ENCODE measurements around the gene LILRA6.
"Not testable (repeated sequence)": the region's sequence is repeated elsewhere in the genome, so short reads cannot be mapped to it uniquely, and the experiment has no call there.

LILRA6 gene

DNA sequence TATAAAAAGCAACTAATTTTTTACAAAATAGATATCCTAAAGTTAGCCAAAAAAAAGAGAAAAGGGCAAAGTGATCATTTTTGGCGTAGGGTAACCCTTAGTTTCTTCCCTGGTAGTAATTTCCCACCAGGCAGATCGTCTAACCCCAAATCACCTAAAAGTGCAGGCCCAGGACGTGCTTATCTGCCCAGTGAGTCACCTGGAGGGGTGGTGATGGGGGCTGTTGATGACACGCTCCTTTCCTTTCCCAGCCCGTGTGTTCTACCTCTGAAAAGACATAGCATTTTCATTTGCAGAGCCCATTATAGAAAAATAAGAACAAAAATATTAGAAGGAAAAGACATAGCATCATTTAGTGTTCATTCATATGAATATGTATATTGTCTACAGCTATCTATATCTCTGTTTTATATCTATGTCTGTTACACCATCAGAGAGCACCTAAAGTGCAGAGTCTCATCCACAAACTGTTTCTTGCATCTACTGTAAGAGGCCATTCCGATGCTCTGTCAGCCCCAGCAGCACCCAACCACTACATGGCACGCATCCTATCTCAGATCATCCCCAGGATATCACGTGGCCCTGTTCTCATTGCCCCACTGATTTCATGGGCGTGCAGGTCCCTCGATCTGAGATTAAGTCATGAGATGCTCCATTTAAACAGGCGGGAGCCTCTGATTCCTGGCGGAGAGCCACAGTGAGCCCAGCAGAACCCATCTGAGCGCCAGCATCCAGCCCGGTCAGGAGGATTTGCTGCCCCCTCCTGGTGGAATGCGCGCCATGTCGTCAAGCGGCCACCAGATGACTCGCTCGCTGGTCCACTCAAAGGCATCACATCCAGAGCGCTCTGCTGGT is 11.3 kb downstream of the LILRA6 start:
- peak; percentile 73 to 78 for DNase-seq (ENCODE audit: low read depth in 1 of 2, low spot score in 1 of 2)

DNA sequence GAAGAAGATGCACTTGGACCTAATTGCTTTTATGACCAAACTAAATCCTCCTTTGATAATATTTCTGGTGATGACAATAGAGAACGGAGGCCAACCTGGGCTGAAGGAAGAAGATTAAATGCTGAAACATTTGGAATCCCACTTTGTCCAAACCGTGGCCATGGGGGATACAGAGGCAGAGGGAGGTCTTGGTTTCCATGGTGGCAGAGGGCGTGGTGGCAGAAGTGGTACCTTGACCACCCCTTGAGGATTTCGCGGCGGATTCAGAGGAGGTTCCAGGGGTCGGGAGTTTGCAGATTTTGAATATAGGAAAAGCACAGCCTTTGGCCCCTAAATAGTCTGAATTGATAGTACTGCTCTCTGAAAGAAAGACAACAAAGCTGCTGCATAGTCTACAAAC is 12.6 kb downstream of the LILRA6 start:
- no peak for DNase-seq (ENCODE audit: low read depth in 1 of 2, low spot score in 1 of 2)

DNA sequence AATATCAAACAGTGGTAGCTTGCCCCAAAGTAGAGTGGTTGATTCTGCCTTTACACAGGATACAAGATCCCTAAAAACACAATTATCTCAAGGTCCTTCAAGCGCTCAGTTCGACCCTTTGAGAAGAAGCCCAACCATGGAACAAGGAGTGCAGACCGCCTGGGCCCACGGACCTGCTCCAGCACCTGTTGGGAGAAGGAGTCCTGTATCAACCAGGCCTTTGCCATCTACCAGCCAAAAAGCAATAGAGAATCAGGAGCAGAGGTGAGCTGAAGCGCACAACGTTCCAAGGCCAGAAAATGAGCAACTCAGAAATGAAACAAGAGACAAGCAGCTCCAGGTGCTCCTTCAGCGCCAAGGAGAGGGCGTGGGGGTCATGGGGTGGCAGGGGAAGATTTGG is 13.4 kb downstream of the LILRA6 start:
- no peak for DNase-seq (ENCODE audit: low read depth in 1 of 2, low spot score in 1 of 2)

DNA sequence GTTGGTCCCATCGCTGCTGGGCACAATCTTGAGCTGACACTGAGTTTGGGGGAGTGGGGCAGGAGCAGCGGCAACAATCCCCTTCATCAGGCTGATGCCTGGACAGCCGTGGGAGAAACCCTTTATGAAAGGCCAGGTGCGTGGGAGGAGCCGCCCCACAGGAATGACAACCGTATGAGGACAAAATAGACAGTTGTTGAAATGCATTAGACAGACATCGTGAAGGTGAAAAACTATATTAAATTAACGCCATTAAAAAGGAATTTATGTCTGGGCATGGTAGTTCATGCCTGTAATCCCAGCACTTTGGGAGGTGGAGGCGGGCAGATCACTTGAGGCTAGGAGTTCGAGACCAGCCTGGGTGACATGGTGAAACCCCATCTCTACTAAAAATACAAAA is 18.0 kb downstream of the LILRA6 start:
- DNase-seq (ENCODE audit: low read depth in 1 of 2, low spot score in 1 of 2), result not testable (repeated sequence)

DNA sequence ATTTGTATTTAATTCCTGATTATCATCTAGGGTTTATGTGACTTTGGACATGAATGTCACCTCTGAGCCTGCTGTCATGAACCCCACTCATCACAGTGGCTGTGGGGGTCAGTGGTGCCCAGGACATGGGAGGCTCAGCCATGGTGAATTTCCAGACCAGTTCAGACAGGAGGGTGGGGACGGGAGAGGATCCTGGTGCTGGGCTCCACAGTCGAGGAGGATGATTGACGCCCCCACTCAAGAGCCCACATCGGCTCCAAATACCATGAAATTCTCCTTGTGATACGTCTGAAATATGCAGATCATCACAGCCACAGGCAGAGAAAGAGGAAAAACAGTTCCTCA is 18.7 kb downstream of the LILRA6 start:
- not testable (repeated sequence) for DNase-seq (ENCODE audit: low read depth in 1 of 2, low spot score in 1 of 2)

DNA sequence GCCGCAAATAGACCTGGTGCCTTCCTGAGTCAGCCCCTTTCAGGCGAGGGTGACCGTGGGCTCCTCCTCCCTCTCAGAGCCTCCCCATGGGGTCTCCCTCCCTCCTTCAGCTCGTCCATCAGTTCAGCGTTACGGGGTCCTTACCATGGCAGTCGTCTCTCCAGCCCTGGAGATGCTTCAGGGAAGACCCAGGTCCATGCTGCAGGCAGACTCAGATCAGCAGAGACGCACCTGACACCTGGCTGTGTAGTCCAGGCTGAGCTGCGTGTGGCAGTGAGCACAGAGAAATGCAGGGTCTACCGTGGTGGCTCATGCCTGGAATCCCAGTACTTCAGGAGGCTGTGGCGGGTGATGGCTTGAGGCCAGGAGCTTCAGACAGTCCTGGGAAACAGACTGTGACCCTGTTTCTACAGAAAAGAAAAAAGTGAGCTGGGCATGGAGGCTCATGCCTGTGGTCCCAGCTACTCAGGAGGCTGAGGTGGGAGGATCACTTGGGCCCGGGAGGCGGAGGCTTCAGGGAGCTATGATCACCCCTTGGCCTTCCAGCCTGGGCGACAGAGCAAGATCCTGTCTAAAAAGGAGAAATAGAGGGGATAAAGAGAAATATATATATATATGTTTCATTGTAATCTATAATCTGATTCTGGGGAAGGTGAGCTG is 19.2 kb downstream of the LILRA6 start:
- DNase-seq (ENCODE audit: low read depth in 1 of 2, low spot score in 1 of 2), result not testable (repeated sequence)

DNA sequence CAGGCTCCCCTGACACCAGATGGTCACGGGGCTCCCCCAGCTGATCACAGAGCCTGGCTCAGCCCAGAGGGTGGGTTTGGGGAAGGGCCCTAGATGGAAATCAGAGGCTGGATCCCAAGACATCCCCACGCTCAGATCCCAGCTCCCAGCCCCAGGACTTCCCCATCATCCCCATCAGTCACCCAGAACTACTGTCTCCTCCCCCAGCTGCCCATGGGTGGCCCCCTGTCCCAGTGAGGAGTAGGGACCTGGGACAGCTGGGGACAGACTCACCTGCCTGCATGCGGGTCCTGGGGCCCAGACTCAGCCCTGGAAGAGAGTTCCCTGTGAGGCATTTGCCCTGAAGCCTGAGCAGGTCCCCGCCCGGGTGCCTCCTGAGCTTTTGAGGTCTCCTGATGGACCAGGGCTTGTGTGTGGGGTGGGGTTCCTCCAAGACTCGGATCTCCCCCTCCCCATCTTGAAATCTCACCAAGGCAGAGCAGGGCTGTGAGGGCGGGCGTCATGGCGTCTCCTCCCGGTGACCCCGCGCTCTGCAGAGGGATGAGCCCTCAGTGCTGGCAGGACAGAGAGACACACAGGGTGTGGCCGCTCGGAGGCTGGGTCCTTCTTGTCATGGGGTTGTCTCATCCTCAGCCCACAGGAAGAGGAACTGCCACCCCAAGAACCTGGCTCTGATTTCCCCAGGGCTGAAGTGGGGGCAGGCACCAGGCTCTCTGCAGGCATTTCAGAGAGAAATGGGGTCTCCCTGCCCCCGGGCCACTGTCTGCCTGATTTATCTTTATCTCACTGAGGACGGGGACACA is 19.9 kb downstream of the LILRA6 start, which contains the start of gene LILRB3:
TSS of gene LILRB3 (minus strand) at position 534 of the 803 bp plus-strand sequence. CDS start at position 503, 31 bp downstream.
- not testable (repeated sequence) for DNase-seq (ENCODE audit: low read depth in 1 of 2, low spot score in 1 of 2)

DNA sequence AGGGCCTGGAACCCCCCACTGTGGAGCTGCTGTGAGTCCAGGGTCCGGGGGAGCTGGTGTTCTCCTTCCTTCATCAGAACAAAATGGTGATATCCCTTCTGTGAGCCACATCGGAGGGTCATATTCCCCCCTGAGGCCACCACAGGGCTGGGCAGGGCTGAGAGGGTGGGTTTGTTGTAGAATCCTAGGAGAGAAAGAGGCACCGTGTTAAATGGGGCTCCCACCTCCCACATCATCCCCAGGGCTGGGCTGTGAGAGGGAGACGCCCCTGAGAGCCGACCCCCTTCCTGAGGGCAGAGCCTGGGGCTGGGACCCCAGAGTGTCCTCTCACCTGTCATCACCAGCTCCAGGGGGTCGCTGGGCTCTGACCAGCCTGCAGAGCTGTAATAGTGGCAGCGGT is 20.6 kb downstream of the LILRA6 start:
- not testable (repeated sequence) for DNase-seq (ENCODE audit: low read depth in 1 of 2, low spot score in 1 of 2)

DNA sequence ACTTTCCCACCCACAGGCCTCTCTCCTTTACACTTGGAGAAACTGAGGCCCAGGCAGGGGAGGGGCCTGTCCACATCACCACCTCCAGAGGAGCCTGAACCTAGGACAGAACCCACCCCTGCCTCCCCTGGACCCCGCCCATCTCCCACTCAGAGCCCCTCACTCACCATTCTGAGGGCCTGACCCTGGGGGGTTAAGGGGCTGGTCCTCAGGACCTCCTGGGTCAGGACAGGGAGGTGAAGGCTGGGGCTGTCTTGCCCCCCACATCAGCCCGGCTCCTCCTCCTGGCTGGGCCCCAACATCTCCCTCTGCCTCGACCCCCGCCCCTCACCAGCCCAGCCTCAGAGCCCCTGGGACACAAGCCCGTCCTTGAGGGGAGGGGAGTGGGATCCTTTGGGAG is 22.9 kb downstream of the LILRA6 start:
- DNase-seq (ENCODE audit: low read depth in 1 of 2, low spot score in 1 of 2), result not testable (repeated sequence)

DNA sequence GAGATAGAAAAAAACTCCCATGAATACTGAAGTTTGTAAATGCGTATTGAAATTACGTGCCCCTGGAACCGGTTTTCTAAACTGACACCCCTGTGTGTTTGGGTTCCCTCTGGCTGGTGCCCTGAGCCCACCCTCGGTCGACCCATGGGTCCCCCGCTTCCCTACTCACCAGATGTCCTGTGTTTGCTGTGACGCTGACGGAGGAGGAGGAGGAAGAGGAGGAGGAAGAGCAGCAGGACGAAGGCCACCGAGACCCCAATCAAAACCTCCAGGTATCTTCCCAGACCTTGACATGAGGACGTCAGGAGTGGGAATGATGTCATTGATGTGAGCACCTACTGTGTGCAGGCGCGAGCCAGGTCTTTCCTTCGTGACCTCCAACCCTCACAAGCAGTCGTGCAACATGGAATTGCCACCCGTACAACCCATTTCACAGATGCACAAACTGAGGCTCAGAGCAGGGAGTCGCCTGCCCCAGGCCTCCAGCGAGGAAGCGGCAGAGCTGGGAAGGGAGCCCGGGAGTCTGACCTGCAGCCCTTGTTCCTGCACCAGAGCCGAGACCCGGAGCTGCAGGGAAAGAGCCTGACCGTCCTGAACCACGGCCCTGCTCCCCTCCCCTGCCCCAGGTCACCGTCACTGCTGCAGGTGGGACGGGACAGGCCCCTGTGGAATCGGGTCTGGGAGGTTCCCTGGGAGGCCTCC is 23.5 kb downstream of the LILRA6 start:
- no peak for DNase-seq (ENCODE audit: low read depth in 1 of 2, low spot score in 1 of 2)

DNA sequence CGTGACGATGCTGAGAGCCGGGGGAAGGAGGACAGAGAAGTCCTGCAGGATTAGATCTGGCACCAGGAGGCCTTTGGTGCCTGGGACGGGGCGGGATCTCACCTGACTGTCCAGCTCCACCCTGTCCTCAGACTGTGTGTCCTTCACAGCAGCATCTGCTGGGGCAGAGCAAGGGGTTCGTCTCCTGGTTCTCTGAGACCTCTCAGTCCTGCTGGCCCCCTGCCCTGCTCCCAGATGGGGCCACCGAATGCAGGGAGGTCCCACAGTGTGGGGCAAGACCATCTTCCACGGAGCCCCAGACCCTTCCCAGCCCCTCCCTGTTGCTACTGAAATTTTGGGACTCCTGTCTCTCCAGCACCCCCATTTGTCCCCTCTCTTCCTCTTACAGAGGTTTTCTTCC is 24.3 kb downstream of the LILRA6 start:
- DNase-seq (ENCODE audit: low read depth in 1 of 2, low spot score in 1 of 2), result no peak

DNA sequence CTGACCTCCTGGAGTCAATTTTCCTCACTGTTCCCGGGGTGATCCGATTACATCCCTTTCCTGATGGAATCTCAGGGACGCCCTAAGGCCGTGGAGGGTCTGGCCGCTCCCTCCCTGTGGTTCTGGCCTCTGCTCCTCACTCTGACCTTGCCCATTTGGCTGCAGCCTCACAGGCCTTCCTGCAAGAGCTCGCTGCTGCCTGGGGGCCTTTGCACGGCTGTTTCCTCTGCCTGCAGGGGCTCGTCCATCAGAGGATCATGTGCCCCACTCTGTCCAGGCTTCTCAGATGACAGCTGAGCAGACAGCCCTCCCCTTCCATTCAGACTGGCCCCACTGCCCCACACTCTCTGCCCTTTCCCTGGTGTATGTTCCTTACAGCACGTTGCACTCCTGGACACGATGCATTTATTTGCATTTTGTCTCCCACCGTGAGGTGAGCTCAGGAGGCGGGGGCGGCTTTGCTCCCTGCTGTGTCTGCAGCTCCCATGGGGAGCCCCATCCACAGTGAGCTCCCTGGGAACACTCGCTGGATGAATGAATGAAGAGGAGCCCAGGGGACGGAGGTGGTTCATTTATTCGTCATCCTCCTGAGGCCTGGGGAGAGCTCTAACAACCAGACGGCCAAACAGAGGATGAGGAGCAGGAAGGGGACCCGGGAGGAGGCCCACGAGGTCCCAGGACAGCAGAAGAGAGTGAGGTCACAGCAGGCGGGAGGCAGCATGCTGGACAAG is 24.9 kb downstream of the LILRA6 start:
- DNase-seq (ENCODE audit: low read depth in 1 of 2, low spot score in 1 of 2), result not testable (repeated sequence)

DNA sequence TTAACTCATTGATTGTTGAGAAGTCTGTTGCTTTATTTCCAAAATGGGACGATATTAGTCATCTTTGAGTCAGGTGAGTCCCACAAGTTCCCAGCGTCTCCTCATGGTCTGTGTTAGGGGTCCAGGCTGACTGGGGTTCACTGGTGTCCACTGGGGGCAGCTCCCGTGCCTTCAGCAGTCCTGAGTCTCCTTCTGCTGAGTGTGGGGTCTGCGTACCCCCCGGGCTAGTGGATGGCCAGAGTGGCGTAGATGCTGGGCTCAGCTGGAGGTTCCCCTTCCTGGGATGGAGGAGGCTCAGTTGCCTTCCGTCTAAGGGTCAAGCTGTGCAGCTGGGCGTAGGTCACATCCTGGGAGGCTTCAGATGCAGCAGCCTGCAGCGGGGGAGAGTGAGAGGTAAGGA is 25.7 kb downstream of the LILRA6 start:
- no peak for DNase-seq (ENCODE audit: low read depth in 1 of 2, low spot score in 1 of 2)

DNA sequence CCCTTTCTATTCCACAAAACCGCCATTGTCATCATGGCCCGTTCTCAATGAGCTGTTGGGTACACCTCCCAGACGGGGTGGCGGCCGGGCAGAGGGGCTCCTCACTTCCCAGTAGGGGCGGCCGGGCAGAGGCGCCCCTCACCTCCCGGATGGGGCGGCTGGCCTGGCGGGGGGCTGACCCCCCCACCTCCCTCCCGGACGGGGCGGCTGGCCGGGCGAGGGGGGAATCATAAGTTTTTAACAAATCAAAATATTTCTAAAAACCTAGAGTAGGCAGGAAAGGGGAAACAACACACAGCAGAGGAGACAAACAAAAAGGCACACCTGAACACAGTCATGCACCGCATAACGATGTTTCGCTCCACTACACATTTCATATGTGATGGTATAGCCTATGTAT is 27.9 kb downstream of the LILRA6 start:
- not testable (repeated sequence) for DNase-seq (ENCODE audit: low read depth in 1 of 2, low spot score in 1 of 2)

DNA sequence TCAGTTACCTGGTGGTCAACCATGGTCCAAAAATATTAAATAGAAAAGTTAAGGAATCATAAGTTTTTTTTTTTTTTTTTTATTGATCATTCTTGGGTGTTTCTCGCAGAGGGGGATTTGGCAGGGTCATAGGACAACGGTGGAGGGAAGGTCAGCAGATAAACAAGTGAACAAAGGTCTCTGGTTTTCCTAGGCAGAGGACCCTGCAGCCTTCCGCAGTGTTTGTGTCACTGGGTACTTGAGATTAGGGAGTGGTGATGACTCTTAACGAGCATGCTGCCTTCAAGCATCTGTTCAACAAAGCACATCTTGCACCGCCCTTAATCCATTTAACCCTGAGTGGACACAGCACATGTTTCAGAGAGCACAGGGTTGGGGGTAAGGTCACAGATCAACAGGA is 28.4 kb downstream of the LILRA6 start:
- not testable (repeated sequence) for DNase-seq (ENCODE audit: low read depth in 1 of 2, low spot score in 1 of 2)

DNA sequence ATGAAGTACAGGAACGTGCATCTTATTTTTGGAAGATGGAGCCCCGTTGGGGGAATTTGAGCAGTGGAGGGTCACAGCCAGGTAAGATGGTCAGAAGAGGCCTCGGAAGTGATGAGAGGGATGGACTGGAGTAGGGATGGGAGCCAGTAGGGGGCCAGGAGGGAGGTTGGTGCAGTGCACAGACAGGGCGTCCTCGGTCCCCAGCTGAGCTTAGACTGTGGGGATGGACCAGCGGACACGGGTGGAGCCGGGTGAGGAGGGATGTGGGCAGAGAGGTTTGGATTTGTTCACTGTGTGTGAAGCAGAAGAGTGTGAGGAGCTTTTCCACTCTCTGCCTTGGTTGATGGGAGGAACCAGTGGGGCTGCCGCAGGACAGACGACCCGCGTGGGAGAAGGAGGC is 31.4 kb downstream of the LILRA6 start:
- no peak for DNase-seq (ENCODE audit: low read depth in 1 of 2, low spot score in 1 of 2)

DNA sequence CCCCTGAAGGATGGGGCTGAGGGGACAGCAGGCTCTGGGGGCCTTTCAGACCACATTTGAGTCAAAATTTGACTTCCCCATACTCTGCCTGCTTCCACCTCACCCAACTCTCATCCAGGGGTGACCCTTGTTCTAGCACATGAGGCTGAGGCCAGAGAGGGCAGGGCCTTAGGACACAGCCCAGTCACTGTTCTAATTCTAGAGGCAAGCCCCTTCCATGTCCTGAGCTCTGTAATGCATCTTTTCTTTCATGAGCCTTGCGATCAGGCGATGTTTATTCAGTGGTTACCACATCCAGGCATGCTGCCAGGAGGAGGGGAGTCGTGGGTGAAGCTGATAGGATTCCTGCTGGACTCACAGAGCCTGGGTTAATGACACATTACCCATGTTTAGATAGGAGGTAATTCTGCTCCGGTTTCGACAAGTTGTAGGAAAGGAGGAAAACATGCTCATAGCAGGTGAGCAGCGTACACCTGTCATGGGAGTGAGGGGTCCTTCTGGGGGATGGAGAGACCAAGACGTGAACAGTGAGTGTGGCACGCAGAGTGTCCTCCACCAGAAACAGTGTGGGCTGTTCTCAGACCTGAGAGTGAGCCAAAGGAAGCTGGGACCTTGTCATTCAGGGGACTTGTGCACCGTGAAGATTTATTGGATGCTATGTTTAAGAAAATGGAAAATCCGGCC is 32.6 kb downstream of the LILRA6 start:
- DNase-seq (ENCODE audit: low read depth in 1 of 2, low spot score in 1 of 2), result no peak

DNA sequence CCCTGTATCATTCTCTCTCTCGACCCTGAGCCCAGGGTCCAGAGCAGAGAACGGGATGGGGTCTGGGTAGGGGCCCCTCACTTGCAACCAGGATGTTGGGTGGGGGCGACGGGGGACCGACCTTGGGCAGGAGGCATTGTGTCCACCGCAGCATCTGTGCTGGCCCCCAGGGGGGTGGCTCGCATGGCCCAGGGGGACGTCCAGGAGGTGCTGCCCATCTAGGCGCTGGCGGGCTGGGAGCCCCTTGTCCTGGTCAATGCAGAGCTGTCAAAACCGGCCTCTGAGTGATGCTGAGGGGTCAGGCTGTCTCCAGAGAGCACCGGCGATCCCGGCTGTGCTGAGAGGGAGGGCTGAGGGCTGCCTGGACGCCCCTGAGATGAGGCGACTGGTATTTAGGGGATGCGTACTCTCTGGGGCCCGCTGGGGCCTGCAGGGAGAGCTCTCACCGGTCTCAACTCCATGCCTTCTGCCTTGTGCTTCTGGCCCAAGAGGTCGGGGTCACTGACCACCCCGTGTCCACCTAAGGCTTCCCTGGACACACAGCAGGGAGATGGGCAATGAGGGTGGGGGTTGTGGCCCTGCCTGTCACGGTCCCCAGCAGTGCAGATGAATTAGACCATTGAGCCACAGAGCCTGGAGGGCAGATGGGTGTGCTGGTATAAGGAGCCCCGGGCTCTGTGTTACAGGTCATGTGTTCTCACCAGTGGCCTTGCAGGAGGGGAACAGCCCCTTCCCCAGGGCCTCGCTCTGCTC is 33.4 kb downstream of the LILRA6 start:
- DNase-seq (ENCODE audit: low read depth in 1 of 2, low spot score in 1 of 2), result no peak

DNA sequence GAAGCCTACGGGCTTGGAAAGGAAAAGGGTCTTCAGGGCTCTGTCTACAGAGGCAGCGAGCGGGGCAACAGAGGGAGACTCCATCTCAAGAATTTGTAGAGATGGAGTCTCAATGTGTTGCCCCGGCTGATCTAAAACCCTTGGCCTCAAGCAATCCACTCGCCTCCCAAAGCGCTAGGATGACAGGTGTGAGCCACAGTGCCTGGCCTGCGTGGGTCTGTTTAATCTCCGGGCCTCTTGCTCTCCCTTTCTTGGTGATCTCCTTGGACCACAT is 33.9 kb downstream of the LILRA6 start:
- no peak for DNase-seq (ENCODE audit: low read depth in 1 of 2, low spot score in 1 of 2)

All from stimulated activated CD4-positive, alpha-beta T cell treated with anti-CD3 and anti-CD28 coated beads, Interleukin-15, amount 100 ng/mL, for 1 hour (primary cell).